GM18861 (cell line): ENCODE data around the gene UNC79.
A peak's percentile ranks its signal among the peaks of the same experiment; 100 is the strongest.
"Not testable (repeated sequence)": the region's sequence is repeated elsewhere in the genome, so short reads cannot be mapped to it uniquely, and the experiment has no call there.

Experiments
- ATAC-seq: cut with Tn5 transposase; IDR thresholded peaks from one replicate; pipeline ENCODE4 v1.9.1; 2021; ENCODE audit not compliant: unreplicated experiment

UNC79 gene

DNA sequence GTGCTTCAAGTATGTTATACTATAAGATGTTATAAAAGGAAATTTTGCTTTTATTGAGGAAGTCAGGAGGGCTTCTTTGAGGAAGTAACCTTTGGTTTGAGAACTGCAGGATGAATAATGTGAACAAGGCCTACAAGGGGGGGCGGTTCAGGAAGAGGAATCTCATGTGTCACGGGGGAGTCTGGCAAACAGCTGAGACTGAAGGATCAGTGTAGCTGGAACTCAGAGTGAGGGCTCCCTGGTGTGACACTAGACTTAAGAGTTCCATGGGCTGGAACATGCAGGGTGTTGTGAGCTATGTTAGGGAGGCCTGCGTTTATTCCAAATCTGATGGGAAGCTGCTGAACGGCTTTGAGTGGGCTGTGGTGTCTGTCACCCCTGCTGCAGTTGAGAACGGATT is 62.3 kb downstream of the UNC79 start:
- ATAC-seq, result no peak

DNA sequence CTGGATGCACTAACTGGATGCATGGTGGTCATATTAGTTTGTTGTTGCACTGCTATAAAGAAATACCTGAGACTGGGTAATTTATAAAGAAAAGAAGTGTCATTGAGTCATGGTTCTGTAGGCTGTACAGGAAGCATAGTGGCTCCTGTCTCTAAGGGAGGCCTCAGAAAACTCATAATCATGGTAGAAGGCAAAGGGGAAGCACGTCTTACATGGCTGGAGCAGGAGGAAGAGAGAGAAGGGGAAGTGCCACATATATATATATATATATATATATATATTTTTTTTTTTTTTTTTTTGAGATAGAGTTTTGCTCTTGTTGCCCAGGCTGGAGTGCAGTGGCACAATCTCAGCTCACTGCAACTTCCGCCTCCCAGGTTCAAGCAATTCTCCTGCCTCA is 62.9 kb downstream of the UNC79 start:
- not testable (repeated sequence) for ATAC-seq

DNA sequence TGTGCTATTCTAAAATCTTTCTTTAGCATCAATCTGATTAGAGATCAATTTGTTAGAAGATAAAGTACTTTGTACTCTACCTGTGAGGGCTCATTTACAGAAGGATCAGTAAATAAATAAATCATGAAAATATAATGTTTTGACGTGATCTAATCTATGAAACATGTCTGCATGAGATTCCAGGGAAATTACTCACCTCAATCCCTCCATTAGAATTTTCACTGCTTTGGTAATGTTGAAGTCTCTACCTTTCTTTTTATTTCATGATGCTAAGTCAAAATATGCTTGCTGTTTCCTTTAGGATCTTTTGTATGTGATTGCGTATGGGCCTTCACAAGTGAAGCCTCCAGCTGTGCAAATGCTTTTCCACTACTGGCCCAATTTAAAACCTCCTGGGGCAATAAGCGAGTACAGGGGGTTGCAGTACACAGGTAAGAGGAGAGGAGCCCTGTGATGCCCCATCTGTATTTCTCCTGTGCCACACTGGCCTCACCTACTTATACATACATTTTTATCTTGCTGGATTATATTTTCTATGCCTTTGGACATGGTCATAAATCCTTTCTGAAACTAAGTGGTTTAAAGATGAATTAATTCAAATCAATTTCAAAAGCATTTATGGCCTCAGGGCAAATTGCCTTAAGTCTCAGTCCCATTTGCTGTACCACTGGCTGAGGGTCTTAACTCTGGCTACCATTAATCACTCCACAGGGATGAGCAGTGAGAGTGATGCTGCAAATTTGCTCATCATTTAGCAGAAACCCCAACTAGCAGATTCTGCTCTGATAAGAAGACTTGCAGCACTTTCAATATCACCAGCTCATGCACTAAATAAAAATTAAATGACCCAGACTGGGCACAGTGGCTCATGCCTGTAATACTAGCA is 66.4 kb downstream of the UNC79 start:
- ATAC-seq, result no peak

DNA sequence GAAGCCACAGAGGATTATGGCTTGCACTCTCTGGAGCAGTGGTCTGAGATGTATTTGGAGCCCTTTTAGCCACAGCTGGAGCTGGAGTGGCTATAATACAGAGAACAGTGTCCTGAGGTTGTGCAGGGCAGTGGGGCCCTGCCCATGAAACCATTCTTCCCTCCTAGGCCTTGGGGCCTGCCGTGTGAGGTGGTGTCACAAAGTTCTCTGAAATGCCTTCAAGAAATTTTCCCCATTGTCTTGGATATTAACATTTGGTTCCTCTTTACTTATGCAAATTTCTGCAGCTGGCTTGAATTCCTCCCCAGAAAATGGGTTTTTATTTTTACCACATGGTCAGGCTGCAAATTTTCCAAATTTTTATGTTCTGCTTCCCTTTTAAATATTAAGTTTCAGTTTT is 79.3 kb downstream of the UNC79 start:
- ATAC-seq, result no peak

GRCh38 chr14:93511001-93511400 is 80.3 kb downstream of the UNC79 start:
- ATAC-seq, result no peak

DNA sequence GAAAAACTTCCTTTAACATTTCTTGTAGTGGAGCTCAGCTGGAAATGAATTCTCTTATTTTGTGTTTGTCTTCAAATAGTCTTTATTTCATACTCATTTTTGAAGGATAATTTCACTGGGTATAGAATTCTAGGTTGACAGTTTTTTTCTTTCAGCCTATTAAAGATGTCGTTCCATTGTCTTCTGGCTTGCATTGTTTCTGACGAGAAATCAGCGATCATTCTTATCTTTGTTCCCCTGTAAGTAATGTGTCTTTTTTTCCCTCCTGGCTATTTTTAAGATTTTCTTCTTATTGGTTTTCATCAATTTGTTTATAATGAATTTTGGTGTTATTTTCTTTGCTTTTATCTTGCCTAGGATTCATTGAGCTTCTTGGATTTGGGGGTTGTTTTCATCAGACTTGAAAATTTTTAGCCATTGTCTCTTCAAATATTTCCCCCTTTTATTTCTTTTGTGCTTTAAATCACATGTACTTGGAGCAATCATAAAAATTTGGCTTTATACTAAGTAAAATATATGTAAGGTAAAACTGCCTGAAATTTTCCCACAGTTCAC is 89.4 kb downstream of the UNC79 start:
- ATAC-seq, result no peak

- ATAC-seq, result no peak
These were observed 91.5 kb downstream of the UNC79 start for GRCh38 chr14:93522221-93522620.

GRCh38 chr14:93525216-93525615 is 94.5 kb downstream of the UNC79 start:
- ATAC-seq, result not testable (repeated sequence)

DNA sequence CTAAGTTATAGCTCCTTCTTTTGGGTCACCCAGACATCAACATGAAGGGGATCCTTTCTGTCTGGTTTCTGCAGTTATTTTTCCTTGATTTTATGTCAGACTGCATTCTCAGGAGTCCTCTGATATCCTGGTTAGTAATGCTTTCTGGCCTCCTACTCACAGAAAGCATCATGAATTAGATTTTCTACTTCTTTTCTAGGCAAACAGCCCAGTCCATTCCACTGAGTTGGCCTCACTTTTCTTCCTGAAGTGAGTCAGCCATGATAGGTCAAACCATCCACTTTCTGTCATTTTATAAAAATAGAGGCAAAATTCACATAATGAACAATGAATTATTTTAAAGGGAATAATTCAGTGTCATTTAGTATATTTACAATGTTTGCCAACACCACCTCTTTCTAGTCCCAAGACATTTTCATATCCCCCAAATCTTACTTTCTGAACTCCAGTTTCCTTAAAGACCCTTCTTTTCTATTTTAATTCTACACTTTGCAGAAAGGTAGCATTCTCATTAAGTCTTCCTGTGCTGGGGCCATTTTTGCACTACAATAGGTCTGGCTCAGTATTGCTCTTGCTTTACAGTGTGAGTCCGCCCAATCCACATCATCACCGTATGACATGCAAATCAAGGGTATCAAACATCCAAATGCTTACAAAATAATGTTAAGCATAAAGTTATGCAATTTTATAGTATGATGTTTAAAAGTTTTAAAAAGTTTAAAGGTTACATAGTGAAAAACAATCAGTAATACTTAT is 95.1 kb downstream of the UNC79 start:
- ATAC-seq, result no peak

DNA sequence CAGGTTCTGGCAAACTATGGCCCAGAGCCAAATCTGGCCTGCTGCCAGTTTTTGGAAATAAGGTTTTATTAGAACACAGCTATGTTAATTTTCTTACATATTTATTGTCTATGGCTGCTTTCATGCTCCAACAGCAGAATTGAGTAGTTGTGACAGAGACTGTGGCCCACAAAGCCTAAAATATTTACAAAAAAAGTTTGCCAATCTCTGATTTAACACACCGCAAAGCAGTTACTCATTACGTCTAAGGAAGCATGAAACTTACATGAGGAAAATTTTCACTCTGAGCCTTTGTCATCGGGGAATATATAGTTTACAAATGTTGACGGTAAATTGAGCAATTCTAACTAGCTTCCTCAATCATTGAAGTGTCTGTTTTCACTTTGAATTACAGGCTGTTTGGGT is 96.5 kb downstream of the UNC79 start:
- ATAC-seq, result peak; percentile 56

- ATAC-seq, result no peak
These were observed 98.3 kb downstream of the UNC79 start for GRCh38 chr14:93528884-93529558.

GRCh38 chr14:93531644-93532043 is 100.9 kb downstream of the UNC79 start:
- no peak for ATAC-seq

DNA sequence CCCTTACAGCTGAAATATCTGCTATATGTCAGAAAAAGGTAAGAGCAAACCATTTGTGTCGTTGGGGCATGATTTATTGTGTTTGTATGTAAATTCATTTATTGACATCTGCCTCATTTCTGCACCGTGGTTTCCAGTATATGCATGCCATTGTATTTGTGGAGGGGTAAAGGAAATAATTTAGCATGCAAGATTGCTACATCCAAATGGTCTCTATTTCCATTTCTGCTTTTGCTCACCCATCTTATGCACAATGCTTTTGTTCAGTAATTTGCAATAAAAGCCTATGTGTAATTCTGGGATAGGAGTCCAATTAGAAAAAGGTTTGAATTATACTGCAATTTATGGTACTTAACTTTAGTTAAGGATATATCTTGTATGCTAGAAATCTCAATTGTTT is 101.8 kb downstream of the UNC79 start:
- ATAC-seq, result no peak

- ATAC-seq, result peak; percentile 24
These were observed 102.7 kb downstream of the UNC79 start for GRCh38 chr14:93533437-93533836.

GRCh38 chr14:93533842-93534241 is 103.1 kb downstream of the UNC79 start:
- ATAC-seq, result peak; percentile 91

DNA sequence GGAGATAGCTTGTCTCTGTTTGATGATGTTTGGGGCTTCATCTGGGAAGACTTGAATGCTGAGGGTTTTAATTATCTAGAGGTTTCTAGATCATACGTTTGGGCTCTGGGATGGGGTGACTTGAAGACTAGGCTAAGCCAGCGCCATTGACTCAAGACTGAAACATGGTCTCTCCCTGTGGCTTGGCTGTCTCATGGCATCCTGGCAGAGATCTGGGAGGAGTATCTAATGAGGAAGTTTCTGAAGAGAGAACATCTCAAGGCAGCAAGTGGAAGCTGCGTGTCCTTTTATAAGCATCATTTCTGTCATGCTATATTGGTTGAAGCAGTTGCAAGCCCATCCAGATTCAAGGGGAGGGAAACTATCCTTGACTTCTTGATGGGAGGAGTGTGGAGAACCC is 104.8 kb downstream of the UNC79 start:
- no peak for ATAC-seq

GRCh38 chr14:93536945-93537344 is 106.2 kb downstream of the UNC79 start:
- no peak for ATAC-seq

GRCh38 chr14:93537951-93538350 is 107.2 kb downstream of the UNC79 start:
- ATAC-seq, result no peak

DNA sequence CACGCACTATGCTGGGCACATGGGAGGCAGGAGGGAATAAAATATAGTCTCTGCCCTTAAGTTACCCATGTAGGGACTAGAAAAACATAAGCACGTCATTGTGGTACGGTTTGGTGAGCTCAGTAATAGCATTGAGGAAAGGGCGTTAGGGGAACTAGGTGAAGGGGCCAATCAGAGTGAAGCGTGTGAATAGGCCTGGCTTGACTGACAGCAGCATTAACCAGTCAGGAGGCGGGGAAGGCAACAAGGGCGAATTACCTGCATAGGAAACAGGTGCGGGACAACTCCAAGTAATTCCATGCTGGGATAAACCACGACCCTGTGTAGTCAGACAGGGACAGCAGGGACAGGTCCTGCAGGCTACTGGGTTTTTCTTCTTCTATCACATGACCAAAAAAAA is 107.7 kb downstream of the UNC79 start:
- no peak for ATAC-seq

GRCh38 chr14:93540235-93540634 is 109.5 kb downstream of the UNC79 start:
- no peak for ATAC-seq

DNA sequence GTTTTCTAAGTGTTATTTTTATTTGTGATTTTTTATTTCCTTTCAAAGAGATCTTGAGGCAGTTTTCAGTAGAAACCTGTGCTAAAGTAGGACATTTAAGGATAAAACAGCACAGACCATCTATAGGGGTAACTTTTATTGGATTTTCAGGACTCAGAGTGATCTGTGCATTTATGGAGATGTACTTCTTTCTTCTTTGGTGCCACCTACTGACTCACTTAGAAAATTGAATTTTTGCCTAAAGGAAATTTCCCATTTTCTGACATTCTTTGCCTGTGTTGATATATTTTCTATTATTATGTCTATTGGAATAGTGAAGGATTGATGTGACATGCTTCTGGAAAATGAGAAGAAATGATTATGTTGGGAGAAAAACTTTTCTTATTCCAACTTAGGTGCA is 113.0 kb downstream of the UNC79 start:
- no peak for ATAC-seq
